Measurements from ENCODE around the gene WWOX. TPM values are rescaled to one million over a fixed set of nuclear protein-coding genes. Genes with fewer than 3 reads are reported as not detected.

WWOX gene
- total RNA-seq, 6 donors from 2014 or later, result 18.7 to 167 (median 31.0) TPM

DNA sequence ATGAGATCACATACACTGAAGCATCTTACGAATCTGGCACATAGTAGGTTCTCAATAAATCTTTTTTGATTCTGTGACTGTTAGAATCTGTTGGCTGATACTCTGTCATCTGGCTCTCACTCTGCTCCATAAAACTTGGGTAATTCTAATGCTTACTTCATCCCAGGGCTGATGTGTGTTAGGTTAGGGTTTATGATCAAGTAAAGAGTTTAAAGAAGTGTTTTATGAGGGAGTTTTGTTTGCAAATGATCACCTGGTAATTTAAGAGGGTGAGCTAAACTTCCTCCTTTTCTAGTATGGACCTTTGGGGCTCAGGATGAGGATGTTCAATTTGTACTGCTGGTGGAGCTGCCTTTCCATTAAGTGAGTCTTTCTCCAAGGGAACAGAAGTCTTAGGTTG lies 364.1 kb downstream of the WWOX start:
- DNase-seq, result no peak
- no peak for ATAC-seq (ENCODE audit: low FRiP score in 2 of 2)
- Histone ChIP-seq H3K9me3 (no peaks in the 10 kb centered on the region), H3K27ac (no peak overlapping the region), H3K27me3 (no peaks in the 10 kb centered on the region), H3K4me1 (peaks cover 0 to 6% (median 0%) of the 10 kb centered on the region in 4 donors), H3K36me3 (no peaks in the 10 kb centered on the region), H3K4me3 (no peak overlapping the region)
- TF ChIP-seq POLR2A (IDR thresholded peaks at IDR 0.05), result no peak
- no peak for TF ChIP-seq POLR2AphosphoS5 (IDR thresholded peaks at IDR 0.05)
- TF ChIP-seq, protein P1, sequence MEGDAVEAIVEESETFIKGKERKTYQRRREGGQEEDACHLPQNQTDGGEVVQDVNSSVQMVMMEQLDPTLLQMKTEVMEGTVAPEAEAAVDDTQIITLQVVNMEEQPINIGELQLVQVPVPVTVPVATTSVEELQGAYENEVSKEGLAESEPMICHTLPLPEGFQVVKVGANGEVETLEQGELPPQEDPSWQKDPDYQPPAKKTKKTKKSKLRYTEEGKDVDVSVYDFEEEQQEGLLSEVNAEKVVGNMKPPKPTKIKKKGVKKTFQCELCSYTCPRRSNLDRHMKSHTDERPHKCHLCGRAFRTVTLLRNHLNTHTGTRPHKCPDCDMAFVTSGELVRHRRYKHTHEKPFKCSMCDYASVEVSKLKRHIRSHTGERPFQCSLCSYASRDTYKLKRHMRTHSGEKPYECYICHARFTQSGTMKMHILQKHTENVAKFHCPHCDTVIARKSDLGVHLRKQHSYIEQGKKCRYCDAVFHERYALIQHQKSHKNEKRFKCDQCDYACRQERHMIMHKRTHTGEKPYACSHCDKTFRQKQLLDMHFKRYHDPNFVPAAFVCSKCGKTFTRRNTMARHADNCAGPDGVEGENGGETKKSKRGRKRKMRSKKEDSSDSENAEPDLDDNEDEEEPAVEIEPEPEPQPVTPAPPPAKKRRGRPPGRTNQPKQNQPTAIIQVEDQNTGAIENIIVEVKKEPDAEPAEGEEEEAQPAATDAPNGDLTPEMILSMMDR (IDR thresholded peaks at IDR 0.05), result no peak
- TF ChIP-seq EP300 (IDR thresholded peaks at IDR 0.05), result no peak
- 73 to 75% methylated on average over 1 of the region's 1 CpG for WGBS, 2 donors

DNA sequence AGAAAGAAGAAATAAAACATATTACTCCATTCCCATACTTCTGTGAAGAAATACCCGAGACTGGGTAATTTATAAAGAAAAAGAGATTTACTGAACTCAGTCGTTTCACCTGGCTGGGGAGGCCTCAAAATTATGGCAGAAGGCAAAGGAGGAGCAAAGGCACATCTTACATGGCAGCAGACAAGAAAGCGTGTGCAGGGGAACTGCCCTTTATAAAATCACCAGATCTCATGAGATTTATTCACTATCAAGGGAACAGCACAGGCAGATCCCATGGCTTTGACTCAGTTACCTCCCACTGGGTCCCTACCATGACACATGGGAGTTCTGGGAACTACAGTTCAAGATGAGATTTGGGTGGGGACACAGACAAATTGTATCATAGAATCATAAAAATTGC lies 365.4 kb downstream of the WWOX start:
- no peak overlapping the region for H3K4me3 ChIP-seq
- no peaks in the 10 kb centered on the region for H3K9me3 ChIP-seq
- TF ChIP-seq, protein P1 (IDR thresholded peaks at IDR 0.05), result no peak
- no peak for ATAC-seq (ENCODE audit: low FRiP score in 2 of 2)
- H3K27ac ChIP-seq, result no peak overlapping the region
- H3K36me3 ChIP-seq, result no peaks in the 10 kb centered on the region
- H3K4me1 ChIP-seq, result peaks cover 0 to 6% (median 0%) of the 10 kb centered on the region in 4 donors
- WGBS, 2 donors, result 92 to 95% methylated on average over 3 of the region's 3 CpGs
- no peak for DNase-seq
- no peaks in the 10 kb centered on the region for H3K27me3 ChIP-seq

DNA sequence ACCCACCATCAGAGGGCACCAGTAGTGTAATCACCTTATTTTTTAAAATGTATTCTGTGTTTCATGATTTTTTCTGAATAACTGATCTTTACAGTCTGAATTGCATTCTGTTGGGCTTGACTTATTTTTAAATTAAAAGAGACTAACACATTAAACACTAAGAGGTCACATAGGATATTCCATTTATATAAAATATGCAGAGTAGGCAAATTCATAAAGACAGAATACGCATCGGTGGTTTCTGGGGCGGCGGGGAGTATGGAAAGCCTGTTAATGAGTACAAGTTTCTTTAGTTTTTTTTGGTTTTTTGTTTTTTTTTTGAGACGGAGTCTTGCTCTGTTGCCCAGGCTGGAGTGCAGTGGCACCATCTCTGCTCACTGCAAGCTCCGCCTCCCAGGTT lies 366.3 kb downstream of the WWOX start:
- Histone ChIP-seq H3K9me3 (no peaks in the 10 kb centered on the region), H3K4me3 (no peak overlapping the region), H3K4me1 (no peaks in the 10 kb centered on the region), H3K27ac (no peak overlapping the region), H3K36me3 (no peaks in the 10 kb centered on the region), H3K27me3 (no peaks in the 10 kb centered on the region)
- DNase-seq (no peak), ATAC-seq (ENCODE audit: low FRiP score in 2 of 2) (no peak)
- TF ChIP-seq, protein P1 (IDR thresholded peaks at IDR 0.05), result no peak
- TF ChIP-seq EP300 (IDR thresholded peaks at IDR 0.05) (no peak), POLR2A (IDR thresholded peaks at IDR 0.05) (no peak), POLR2AphosphoS5 (IDR thresholded peaks at IDR 0.05) (no peak)
- WGBS, 2 donors, result 89 to 99% methylated on average over 6 of the region's 6 CpGs

- no peak for DNase-seq
- H3K4me1 ChIP-seq, result no peaks in the 10 kb centered on the region
- H3K4me3 ChIP-seq, result no peak overlapping the region
- H3K27me3 ChIP-seq, result no peaks in the 10 kb centered on the region
- 96 to 97% methylated on average over 4 of the region's 4 CpGs for WGBS, 2 donors
- no peak for TF ChIP-seq POLR2A (IDR thresholded peaks at IDR 0.05)
- no peak for TF ChIP-seq EP300 (IDR thresholded peaks at IDR 0.05)
- TF ChIP-seq POLR2AphosphoS5 (IDR thresholded peaks at IDR 0.05), result no peak
- TF ChIP-seq, protein P1 (IDR thresholded peaks at IDR 0.05), result no peak
- no peaks in the 10 kb centered on the region for H3K36me3 ChIP-seq
- no peak overlapping the region for H3K27ac ChIP-seq
- H3K9me3 ChIP-seq, result no peaks in the 10 kb centered on the region
- ATAC-seq (ENCODE audit: low FRiP score in 2 of 2), result no peak
Measured at GRCh38 chr16:78469787-78470186, 370.3 kb downstream of the WWOX start.

DNA sequence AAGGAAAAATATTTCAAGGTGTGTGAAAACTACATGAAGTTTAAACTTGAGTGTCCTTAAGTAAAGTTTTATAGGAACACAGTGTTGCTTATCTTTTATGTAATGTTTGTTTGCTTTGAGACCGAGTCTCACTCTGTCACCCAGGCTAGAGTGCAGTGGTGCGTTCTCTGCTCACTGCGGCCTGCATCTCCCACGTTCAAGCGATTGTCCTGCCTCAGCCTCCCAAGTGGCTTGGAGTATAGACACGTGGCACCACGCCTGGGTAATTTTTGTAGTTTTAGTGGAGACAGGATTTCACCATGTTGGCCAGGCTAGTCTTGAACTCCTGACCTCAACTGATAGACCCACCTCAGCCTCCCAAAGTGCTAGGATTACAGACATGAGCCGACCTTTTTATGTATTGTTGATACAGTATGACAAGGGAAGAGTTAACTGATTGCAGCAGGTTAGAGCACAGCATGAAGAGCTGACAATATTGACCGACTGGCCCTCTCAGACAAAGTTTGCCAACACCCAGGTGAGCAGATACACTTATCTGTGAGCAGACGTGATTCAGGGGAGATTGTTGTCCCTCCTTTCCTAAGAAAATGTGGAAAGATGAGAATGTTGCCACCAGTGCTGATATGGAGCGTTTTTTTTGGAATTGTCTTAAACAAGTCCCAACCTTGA lies 373.7 kb downstream of the WWOX start:
- TF ChIP-seq POLR2AphosphoS5 (IDR thresholded peaks at IDR 0.05) (no peak), POLR2A (IDR thresholded peaks at IDR 0.05) (no peak), EP300 (IDR thresholded peaks at IDR 0.05) (no peak)
- TF ChIP-seq, protein P1 (IDR thresholded peaks at IDR 0.05), result no peak

More for the DNA sequence above, 373.7 kb downstream of the WWOX start:
- ATAC-seq (ENCODE audit: low FRiP score in 2 of 2) (peak in 1 of 2 donors; percentile 68), DNase-seq (peak in 1 of 2 donors; percentile 22)
- Histone ChIP-seq H3K4me3 (no peak overlapping the region), H3K36me3 (no peaks in the 10 kb centered on the region), H3K27me3 (no peaks in the 10 kb centered on the region), H3K4me1 (no peaks in the 10 kb centered on the region), H3K9me3 (no peaks in the 10 kb centered on the region), H3K27ac (no peak overlapping the region)
- 65 to 79% methylated on average over 11 of the region's 11 CpGs for WGBS, 2 donors
